ENCODE data around the gene FAM170B. TPM values are rescaled to one million over a fixed set of nuclear protein-coding genes. Genes with fewer than 3 reads are reported as not detected.
A peak's percentile ranks its signal among the peaks of the same experiment; 100 is the strongest.

The FAM170B gene
- total and polyA plus RNA-seq, 9 of the 15 experiments (the other 6 are each of a cell fraction or from before 2014, with no cell fraction given) = 0.11 to 0.21 TPM; not detected in 7

DNA sequence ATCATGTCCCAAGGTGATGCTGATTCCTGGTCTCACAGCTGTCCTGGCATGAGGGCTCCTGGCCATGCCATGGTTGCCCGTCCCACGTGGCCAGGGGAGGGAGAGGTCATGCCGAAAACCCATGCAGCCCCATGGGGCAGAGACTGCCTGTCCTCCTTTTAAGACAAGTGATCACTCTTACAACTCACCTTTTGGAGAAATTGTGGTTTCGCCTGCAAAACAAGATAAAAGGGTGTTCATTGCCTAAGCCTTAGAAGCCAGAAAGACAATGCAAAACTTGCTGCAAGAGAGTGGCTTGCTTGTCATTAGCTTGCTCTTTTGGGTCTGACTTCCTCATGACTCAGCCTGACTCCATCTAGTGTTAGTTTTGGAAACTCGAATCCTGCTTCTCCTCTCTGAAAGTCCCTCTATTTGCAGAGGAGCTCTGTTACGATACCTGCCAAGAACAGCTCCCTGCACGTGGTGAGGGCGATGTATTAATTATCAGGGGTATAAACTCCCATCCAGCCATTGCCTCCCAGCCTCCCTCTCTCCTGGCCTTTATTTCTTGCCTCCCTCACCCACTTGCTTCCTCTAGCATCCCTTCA is 27.7 kb upstream of the FAM170B start (continued):
- TF ChIP-seq, protein P1, sequence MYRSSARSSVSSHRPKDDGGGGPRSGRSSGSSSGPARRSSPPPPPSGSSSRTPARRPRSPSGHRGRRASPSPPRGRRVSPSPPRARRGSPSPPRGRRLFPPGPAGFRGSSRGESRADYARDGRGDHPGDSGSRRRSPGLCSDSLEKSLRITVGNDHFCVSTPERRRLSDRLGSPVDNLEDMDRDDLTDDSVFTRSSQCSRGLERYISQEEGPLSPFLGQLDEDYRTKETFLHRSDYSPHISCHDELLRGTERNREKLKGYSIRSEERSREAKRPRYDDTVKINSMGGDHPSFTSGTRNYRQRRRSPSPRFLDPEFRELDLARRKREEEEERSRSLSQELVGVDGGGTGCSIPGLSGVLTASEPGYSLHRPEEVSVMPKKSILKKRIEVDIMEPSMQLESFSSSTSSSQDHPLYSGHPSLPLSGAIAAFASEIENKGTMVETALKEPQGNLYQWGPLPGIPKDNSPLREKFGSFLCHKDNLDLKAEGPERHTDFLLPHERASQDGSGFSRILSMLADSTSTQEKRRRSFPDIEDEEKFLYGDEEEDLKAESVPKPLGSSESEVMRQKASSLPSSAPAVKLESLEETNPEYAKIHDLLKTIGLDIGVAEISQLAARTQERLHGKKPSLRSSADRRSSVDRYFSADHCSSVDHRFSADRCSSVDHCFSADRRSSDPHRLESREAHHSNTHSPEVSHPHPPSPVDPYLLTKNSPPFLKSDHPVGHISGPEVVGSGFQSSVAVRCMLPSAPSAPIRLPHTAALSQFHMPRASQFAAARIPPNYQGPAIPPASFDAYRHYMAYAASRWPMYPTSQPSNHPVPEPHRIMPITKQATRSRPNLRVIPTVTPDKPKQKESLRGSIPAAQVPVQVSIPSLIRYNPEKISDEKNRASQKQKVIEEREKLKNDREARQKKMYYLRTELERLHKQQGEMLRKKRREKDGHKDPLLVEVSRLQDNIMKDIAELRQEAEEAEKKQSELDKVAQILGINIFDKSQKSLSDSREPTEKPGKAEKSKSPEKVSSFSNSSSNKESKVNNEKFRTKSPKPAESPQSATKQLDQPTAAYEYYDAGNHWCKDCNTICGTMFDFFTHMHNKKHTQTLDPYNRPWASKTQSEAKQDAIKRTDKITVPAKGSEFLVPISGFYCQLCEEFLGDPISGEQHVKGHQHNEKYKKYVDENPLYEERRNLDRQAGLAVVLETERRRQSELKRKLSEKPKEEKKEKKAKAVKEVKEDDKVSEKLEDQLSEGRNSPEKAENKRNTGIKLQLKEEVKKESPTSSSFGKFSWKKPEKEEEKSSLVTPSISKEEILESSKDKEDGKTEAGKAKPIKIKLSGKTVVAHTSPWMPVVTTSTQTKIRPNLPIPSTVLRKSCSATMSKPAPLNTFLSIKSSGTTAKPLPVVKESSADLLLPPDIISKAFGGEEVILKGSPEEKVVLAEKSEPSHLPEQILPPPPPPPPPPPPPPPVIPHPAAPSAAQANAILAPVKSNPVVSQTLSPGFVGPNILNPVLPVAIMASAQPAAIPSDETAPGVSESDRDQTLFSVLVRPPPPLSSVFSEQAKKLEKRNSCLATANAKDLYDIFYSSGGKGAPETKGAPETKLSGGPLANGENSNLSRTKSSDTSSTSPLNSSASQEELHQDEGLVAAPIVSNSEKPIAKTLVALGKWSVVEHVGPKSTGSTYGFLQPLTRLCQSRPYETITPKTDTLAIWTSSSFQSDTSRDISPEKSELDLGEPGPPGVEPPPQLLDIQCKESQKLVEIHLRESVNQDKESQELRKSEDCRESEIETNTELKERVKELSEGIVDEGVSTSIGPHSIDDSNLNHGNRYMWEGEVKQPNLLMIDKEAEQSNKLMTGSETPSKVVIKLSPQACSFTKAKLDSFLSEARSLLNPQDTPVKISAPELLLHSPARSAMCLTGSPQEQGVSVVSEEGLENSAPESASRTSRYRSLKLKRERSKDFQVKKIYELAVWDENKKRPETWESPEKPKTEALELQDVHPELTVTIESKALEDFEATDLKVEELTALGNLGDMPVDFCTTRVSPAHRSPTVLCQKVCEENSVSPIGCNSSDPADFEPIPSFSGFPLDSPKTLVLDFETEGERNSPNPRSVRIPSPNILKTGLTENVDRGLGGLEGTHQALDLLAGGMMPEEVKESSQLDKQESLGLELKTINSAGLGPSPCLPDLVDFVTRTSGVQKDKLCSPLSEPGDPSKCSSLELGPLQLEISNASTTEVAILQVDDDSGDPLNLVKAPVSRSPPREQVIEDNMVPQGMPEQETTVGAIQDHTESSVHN (IDR thresholded peaks at IDR 0.05; ENCODE audit: borderline replicate concordance in 1 of 2, low read depth in 1 of 2) = no peak
- TF ChIP-seq NFXL1 (CRISPR knock-in tag; IDR thresholded peaks at IDR 0.05) = no peak
- 0 out of 2 replicates have a peak, but pooled peaks have one; percentile 28 for TF ChIP-seq ZKSCAN1 (IDR thresholded peaks at IDR 0.05; ENCODE audit: low read depth, low read length)
- TF ChIP-seq HDAC1 (IDR thresholded peaks at IDR 0.05) = peak in 1 of 2 experiments; percentile 73; a peak in 1 of 4 replicates
- TF ChIP-seq ILK (tag; IDR thresholded peaks at IDR 0.05; ENCODE audit: borderline replicate concordance, low read depth) = no peak
- TF ChIP-seq, protein P2, sequence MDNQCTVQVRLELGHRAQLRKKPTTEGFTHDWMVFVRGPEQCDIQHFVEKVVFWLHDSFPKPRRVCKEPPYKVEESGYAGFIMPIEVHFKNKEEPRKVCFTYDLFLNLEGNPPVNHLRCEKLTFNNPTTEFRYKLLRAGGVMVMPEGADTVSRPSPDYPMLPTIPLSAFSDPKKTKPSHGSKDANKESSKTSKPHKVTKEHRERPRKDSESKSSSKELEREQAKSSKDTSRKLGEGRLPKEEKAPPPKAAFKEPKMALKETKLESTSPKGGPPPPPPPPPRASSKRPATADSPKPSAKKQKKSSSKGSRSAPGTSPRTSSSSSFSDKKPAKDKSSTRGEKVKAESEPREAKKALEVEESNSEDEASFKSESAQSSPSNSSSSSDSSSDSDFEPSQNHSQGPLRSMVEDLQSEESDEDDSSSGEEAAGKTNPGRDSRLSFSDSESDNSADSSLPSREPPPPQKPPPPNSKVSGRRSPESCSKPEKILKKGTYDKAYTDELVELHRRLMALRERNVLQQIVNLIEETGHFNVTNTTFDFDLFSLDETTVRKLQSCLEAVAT (IDR thresholded peaks at IDR 0.05) = peak; percentile 15 to 97; a peak in 2 of 4 replicates
- TF ChIP-seq TFAM (CRISPR knock-in tag; conservative IDR thresholded peaks at IDR 0.05) = no peak
- TF ChIP-seq MXI1 (IDR thresholded peaks at IDR 0.05; ENCODE audit: low read depth, low read length) = 0 out of 2 replicates have a peak, but pooled peaks have one; percentile 11
- no peak for TF ChIP-seq ZNF384 (IDR thresholded peaks at IDR 0.05; ENCODE audit: low read depth, low read length)
- TF ChIP-seq, protein P3, sequence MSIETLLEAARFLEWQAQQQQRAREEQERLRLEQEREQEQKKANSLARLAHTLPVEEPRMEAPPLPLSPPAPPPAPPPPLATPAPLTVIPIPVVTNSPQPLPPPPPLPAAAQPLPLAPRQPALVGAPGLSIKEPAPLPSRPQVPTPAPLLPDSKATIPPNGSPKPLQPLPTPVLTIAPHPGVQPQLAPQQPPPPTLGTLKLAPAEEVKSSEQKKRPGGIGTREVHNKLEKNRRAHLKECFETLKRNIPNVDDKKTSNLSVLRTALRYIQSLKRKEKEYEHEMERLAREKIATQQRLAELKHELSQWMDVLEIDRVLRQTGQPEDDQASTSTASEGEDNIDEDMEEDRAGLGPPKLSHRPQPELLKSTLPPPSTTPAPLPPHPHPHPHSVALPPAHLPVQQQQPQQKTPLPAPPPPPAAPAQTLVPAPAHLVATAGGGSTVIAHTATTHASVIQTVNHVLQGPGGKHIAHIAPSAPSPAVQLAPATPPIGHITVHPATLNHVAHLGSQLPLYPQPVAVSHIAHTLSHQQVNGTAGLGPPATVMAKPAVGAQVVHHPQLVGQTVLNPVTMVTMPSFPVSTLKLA (conservative IDR thresholded peaks at IDR 0.05) = peak; percentile 45 to 70
- TF ChIP-seq ZNF324 (CRISPR knock-in tag; IDR thresholded peaks at IDR 0.05) = 0 out of 2 replicates have a peak, but pooled peaks have one; percentile 17
- TF ChIP-seq BHLHE40 (IDR thresholded peaks at IDR 0.05; ENCODE audit: low read length) = peak; percentile 28; the same call in 1 of the 2 replicates
- no peak for TF ChIP-seq FOXJ2 (tag; IDR thresholded peaks at IDR 0.05)
- TF ChIP-seq CBX1 (IDR thresholded peaks at IDR 0.05; ENCODE audit: low read depth) = no peak
- TF ChIP-seq ARID1B (IDR thresholded peaks at IDR 0.05) = peak; percentile 96
- TF ChIP-seq MTA2 (IDR thresholded peaks at IDR 0.05; ENCODE audit: low read depth) = peak; percentile 78

Data from K562 (cell line).